RCC 7860 (cell line): ENCODE results near the gene PCSK6.
"Not testable (repeated sequence)": the region's sequence is repeated elsewhere in the genome, so short reads cannot be mapped to it uniquely, and the experiment has no call there.

Experiments
- DNase-seq: peaks from one replicate; pipeline ENCODE4 v3.0.0-alpha.2; 2015; ENCODE audit warnings: low spot score
- FAIRE-seq: peaks from 2 replicates; lab custom pipeline; 2012; peaks lifted over from hg19 to GRCh38; lab: Jason Lieb, UNC

The PCSK6 gene

DNA sequence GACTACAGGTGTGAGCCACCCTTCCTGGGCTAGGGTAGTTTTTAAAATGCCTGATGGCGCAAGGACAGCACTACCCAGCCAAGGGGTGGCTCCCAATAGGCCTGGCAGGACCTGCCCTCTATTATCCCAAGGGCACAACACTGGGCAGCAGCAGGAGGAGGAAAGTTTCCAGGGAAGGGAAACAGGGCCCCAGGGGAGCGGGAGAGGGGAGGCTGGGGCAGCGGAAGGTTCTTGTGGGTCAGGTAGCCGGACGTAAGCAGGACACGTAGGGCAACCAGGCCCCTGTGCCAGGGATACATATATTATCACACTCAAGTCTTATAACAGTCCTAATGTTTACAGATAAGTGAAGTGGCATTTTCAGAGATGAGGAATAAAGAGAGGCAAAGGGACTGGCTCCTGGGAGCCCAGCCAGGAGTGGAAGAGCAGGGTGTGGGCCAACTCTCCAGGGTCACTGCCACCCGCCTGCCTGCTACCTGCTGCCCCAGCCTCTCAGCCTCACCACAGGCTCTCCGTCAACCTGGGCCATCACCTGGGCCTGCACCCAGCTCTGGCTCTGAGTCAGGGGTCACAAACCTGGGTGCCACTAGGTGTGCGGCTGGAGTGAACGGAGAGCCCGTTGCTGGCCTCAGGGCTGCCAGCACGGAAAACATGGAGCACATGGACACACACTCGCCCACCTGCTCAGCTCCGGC lies 121.3 kb downstream of the PCSK6 start:
- FAIRE-seq = no peak
- DNase-seq = no peak

- DNase-seq (no peak), FAIRE-seq (no peak)
Observed at GRCh38 chr15:101366853-101367252, 122.7 kb downstream of the PCSK6 start.

GRCh38 chr15:101362986-101363566 lies 126.4 kb downstream of the PCSK6 start:
- FAIRE-seq = no peak
- no peak for DNase-seq

- no peak for FAIRE-seq
- no peak for DNase-seq
Observed at GRCh38 chr15:101362359-101362758, 127.1 kb downstream of the PCSK6 start.

DNA sequence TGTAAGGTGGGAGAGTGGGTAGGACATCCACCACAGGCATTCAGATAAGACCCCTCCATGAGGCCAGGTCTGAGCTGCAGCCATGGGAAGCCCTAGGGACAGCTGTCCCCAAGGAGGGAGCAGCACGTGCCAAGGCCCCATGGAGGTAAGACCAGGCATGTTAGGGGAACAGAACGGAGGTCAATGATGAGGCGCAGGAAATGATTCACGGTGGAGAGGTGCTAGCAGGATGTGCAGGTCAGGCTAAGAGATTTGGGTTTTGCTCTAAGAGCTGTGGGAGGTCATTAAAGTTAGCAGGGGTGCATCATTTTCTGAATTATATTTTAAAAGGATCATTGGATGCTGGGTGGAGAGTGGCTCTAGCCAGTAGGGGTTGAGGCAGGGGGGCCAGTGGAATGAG lies 128.1 kb downstream of the PCSK6 start:
- no peak for DNase-seq
- FAIRE-seq = no peak

- FAIRE-seq = no peak
- no peak for DNase-seq
Observed at GRCh38 chr15:101359365-101359947, 130.1 kb downstream of the PCSK6 start.

- DNase-seq (no peak), FAIRE-seq (no peak)
Observed at GRCh38 chr15:101358895-101359294, 130.6 kb downstream of the PCSK6 start.

DNA sequence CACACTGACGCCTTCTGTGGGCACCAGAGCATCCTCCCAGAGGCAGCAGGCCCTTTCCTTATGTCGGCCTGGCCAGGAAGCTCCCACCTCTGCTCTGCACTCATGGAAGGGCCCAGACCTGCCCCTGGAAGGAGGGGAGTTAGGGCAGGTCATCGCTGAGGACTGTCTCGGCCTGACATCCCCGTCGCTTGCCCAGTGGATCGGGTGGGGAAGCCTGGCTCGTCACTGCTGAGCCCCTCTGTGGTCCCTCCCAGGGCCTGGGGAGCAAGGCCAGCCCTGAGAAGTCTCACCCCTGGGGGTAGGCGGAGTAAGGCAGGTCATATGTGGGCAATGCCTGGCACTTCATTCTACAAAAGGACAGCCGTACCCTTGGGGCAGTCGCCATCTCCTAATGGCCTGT lies 131.6 kb downstream of the PCSK6 start:
- DNase-seq = no peak
- FAIRE-seq = no peak

DNA sequence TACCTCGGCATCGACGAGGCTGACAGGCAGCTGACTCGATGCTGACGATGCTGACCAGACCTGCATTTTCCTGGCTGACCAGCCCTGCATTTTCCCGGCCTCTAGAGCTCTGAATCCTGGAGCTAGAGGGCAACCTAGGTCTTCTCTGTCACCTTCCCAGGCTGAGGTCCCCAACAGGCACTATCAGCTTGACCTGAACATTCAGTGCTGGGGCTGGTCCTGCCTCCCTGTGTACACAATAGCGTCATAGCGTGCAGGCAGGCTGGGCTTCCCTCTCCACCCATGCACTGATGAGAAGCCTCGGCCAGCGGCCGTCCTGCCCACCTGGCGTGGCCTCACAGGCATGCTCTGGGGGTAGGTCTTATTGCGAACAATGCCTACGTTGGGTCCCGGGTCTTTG lies 132.2 kb downstream of the PCSK6 start:
- FAIRE-seq (no peak), DNase-seq (no peak)

DNA sequence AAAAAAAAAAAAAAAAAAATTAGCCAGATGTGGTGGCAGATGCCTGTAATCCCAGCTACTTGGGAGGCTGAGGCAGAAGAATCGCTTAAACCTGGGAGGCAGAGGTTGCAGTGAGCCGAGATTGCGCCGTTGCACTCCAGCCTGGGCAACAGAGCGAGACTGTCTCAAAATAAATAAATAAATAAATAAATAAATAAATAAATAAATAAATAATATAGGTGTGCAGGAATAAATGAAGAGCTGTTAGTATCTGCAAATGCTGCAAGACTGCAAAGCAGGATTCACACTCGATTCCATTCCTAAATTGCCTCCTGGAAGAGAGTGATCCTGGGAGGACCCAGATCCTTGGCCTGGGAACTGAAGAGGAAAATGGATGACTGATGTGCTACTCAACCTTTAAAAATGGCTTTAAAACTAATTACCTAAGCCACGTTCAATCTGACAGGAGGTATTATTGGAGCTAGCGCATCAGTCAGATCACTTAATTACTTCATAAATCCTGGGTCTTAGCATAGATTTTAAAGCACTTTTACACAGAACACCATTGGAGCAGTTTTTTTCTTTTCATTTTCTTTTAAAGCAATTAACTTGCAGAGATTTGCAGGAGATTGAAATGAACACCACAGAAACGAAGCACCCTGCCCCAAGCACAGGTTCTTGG lies 132.9 kb downstream of the PCSK6 start:
- DNase-seq, FAIRE-seq: not testable (repeated sequence)

- DNase-seq (no peak), FAIRE-seq (no peak)
Observed at GRCh38 chr15:101355678-101356464, 133.6 kb downstream of the PCSK6 start.

GRCh38 chr15:101354891-101355623 lies 134.4 kb downstream of the PCSK6 start:
- no peak for FAIRE-seq
- DNase-seq = no peak

DNA sequence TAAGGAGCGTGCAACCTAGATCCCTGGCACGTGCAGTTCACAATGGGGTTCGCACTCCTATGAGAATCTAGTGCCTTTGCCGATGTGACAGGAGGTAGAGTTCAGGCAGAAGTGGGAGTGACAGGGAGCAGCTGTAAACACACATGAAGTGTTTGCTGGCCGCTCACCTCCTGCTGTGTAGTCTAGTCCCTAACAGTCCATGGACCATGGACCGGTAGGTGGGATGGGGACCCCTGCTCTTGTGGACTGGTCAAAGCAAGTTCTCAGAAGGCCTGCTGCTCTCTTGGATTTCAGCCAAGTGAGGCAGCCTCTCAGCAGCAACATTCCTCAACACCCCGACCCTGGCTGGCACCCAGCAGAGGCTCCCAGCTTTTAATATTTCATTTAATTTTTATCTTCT lies 136.3 kb downstream of the PCSK6 start:
- FAIRE-seq = no peak
- DNase-seq = no peak

- FAIRE-seq (no peak), DNase-seq (no peak)
Observed at GRCh38 chr15:101351736-101352135, 137.8 kb downstream of the PCSK6 start.

GRCh38 chr15:101349047-101349951 lies 140.2 kb downstream of the PCSK6 start:
- FAIRE-seq = no peak
- no peak for DNase-seq

DNA sequence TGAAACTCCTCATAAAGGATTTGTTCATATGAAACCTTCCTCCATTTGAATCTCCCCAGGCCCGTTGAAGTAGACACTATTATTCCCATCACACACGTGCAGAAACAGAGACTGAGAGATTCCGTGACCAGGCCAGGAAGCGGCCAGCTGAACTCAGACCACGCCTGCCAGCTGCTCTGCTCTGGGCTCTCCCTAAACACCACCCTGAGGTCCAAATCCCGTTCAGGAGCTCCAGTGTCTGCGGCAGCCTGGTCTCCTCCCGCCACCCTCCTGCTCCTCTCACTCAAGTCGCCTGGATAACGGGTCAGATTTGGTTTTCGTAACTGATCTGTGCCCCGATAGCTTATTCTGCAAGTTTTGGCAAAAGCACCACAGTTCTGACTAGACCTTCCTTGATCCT lies 140.9 kb downstream of the PCSK6 start:
- DNase-seq = no peak
- no peak for FAIRE-seq

GRCh38 chr15:101348015-101348414 lies 141.5 kb downstream of the PCSK6 start:
- DNase-seq (no peak), FAIRE-seq (no peak)

- FAIRE-seq (no peak), DNase-seq (no peak)
Observed at GRCh38 chr15:101347454-101347853, 142.1 kb downstream of the PCSK6 start.

- DNase-seq (no peak), FAIRE-seq (no peak)
Observed at GRCh38 chr15:101346928-101347327, 142.6 kb downstream of the PCSK6 start.
